Activated B cell treated with CpG ODN at 0.5 μM for 24 hours (primary cell): ENCODE results near the gene RASSF3. TPM values are rescaled to one million over a fixed set of nuclear protein-coding genes. Genes with fewer than 3 reads are reported as not detected.

Experiments used
- ATAC-seq: fragments of 200-7000 bp; cut with Tn5 transposase; one replicate; pipeline ENCODE4 v1.10.0; 2021; ENCODE audit warnings: low read depth, mild to moderate bottlenecking, moderate library complexity
- CTCF ChIA-PET: fragments of 350-600 bp; sonication (Branson Sonifier 250); formaldehyde crosslinking; loops from one replicate; lab custom pipeline; 2021; ENCODE audit warnings: antibody characterized with exemption; lab: Charles Lee
- POLR2A ChIA-PET: fragments of 350-600 bp; sonication (Branson Sonifier 250); formaldehyde crosslinking; loops from one replicate; lab custom pipeline; 2021; ENCODE audit warnings: antibody characterized with exemption; lab: Charles Lee
- DNase-seq: peaks from one replicate; pipeline ENCODE4 v3.0.0; 2022
- H3K27ac Mint-ChIP-seq: one replicate; pipeline ENCODE4 v1.8.0; 2020; ENCODE audit warnings: mixed read lengths
- H3K27me3 Mint-ChIP-seq: one replicate; pipeline ENCODE4 v1.8.0; 2021; ENCODE audit warnings: mixed read lengths
- H3K36me3 Mint-ChIP-seq: one replicate; pipeline ENCODE4 v1.8.0; 2021; ENCODE audit warnings: low read depth, mixed read lengths
- H3K4me1 Mint-ChIP-seq: one replicate; pipeline ENCODE4 v1.8.0; 2021; ENCODE audit warnings: mixed read lengths
- H3K4me3 Mint-ChIP-seq: one replicate; pipeline ENCODE4 v1.8.0; 2020; ENCODE audit warnings: mild to moderate bottlenecking, mixed read lengths
- H3K9me3 Mint-ChIP-seq: one replicate; pipeline ENCODE4 v1.8.0; 2020; ENCODE audit warnings: mixed read lengths
- intact Hi-C: fragments of 100-400 bp; cut with micrococcal nuclease; formaldehyde crosslinking; loops from one replicate; pipeline ENCODE4 v1.15.1; 2024
- total RNA-seq: library from RNA; stranded (reverse); gene quantifications from 2 replicates; pipeline ENCODE4 v1.2.3, GENCODE V29; 2022
- TF ChIP-seq, protein P1 (sequence below): fragments of 200-600 bp; IDR thresholded peaks from one replicate; pipeline ENCODE4 v1.8.0; 2022; ENCODE audit warnings: antibody characterized with exemption, mild to moderate bottlenecking

Gene RASSF3
- total RNA-seq, 1 donor from 2014 or later = 95.7 TPM

DNA sequence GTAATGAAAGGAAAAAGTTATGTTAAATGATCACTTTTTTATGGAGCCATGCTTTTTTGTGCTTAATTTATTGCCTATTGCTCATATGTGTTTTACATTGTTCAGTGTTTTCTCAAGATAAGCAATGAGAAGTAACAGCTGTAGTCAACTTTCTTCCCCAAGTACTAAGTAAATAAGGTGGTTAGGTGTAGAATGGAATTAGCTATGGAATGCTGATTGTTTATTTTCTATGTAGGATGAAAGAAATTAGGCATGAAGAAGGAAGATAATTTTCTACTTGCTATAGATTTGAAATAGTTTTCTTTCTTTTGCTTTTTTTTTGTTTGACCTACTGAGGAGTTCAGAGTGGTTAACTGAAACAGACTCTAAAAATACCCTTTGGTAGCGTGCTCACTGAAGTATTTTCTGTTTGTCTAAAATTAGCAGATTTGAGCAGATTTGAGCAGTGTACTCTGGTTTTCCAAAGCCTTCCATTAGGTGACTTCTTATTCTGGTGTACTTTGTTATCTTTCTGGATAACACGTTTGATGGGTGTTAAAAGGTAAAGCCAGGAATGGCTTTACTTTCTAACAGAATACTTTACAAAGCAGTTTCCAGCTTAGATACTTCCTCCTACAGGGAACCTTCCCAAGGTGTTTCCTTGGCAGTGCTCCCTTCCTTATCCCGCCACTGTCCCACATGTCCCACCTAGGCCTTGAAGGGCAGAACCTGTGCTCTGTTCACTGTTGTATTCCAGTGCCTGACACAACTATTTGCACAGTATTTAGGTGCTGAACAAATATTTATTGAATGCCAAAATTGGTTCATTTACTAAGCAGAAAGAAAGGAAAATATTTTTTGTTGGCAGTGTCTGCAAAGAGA is 56.0 kb downstream of the RASSF3 start:
- Mint-ChIP-seq H3K27me3 (no peaks in the 10 kb centered on the region), H3K9me3 (no peaks in the 10 kb centered on the region), H3K4me3 (peak overlapping the region; percentile 52), H3K27ac (peak overlapping the region; percentile 84), H3K36me3 (peaks cover 3% of the 10 kb centered on the region), H3K4me1 (peaks cover 86% of the 10 kb centered on the region)
- TF ChIP-seq, protein P1, sequence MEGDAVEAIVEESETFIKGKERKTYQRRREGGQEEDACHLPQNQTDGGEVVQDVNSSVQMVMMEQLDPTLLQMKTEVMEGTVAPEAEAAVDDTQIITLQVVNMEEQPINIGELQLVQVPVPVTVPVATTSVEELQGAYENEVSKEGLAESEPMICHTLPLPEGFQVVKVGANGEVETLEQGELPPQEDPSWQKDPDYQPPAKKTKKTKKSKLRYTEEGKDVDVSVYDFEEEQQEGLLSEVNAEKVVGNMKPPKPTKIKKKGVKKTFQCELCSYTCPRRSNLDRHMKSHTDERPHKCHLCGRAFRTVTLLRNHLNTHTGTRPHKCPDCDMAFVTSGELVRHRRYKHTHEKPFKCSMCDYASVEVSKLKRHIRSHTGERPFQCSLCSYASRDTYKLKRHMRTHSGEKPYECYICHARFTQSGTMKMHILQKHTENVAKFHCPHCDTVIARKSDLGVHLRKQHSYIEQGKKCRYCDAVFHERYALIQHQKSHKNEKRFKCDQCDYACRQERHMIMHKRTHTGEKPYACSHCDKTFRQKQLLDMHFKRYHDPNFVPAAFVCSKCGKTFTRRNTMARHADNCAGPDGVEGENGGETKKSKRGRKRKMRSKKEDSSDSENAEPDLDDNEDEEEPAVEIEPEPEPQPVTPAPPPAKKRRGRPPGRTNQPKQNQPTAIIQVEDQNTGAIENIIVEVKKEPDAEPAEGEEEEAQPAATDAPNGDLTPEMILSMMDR = no peak
- no peak for ATAC-seq
- DNase-seq = no peak
- POLR2A ChIA-PET = interaction anchor here (1.3 to 1.8 kb wide), 3 partner anchors 41 to 57 kb away, joined by 4 to 5 read pairs (median 5); no protein-coding TSS in a partner anchor
- CTCF ChIA-PET = no interaction called here
- intact Hi-C loops = no loop called here

DNA sequence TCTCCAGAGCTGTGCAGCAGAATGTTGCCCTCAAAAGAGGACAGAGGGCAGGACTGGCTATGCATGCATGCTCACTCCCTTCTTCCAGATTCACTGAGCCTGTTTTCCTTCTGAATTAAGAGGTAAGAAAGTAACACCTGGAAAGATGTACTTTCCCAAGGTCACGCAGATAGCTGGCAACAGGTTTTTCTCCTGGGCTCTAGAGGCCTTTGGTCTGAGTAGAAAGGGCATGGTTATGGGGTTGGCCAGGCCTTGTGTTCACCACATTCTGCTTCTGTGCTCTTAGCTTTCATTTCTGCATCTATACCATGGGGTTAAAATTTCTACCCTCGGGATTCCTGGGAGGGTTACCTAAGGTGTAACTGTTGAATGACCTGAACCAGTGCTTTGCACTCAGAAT is 57.5 kb downstream of the RASSF3 start:
- ChIA-PET POLR2A (interaction anchor here (0.5 to 3.6 kb wide), 2 partner anchors 58 to 103 kb away, joined by 3 to 40 read pairs; partner anchors contain the start of gene RASSF3), CTCF (interaction anchor here (0.8 to 1.2 kb wide), 3 partner anchors 31 to 118 kb away, joined by 3 read pairs; no protein-coding TSS in a partner anchor)
- Mint-ChIP-seq H3K36me3 (peaks cover 8% of the 10 kb centered on the region), H3K27me3 (no peaks in the 10 kb centered on the region), H3K4me1 (peaks cover 91% of the 10 kb centered on the region), H3K4me3 (no peak overlapping the region), H3K27ac (peak overlapping the region; percentile 84), H3K9me3 (no peaks in the 10 kb centered on the region)
- no peak for DNase-seq
- TF ChIP-seq, protein P1 = no peak
- intact Hi-C loops = loop anchor here (2.0 kb wide), 1 partner anchor 57 kb away; the partner anchor contains the start of gene RASSF3
- no peak for ATAC-seq

- DNase-seq (no peak), ATAC-seq (peak; percentile 67)
- H3K9me3 Mint-ChIP-seq = no peaks in the 10 kb centered on the region
- H3K36me3 Mint-ChIP-seq = peaks cover 11% of the 10 kb centered on the region
- POLR2A ChIA-PET = interaction anchor here (0.6 to 3.6 kb wide), 10 partner anchors 10 to 216 kb away, joined by 3 to 40 read pairs (median 5); partner anchors contain the start of gene RASSF3
- CTCF ChIA-PET = interaction anchor here (0.6 to 1.7 kb wide), 6 partner anchors 8 to 232 kb away, joined by 3 to 7 read pairs (median 4); no protein-coding TSS in a partner anchor
- no peaks in the 10 kb centered on the region for H3K27me3 Mint-ChIP-seq
- peaks cover 97% of the 10 kb centered on the region for H3K4me1 Mint-ChIP-seq
- intact Hi-C loops = loop anchor here (1.0 to 2.0 kb wide), 2 partner anchors 8 to 59 kb away; partner anchors contain the start of gene RASSF3
- peak overlapping the region; percentile 80 for H3K4me3 Mint-ChIP-seq
- TF ChIP-seq, protein P1 = no peak
- peak overlapping the region; percentile 84 for H3K27ac Mint-ChIP-seq
Measured at GRCh38 chr12:64669270-64669842, 59.1 kb downstream of the RASSF3 start.

DNA sequence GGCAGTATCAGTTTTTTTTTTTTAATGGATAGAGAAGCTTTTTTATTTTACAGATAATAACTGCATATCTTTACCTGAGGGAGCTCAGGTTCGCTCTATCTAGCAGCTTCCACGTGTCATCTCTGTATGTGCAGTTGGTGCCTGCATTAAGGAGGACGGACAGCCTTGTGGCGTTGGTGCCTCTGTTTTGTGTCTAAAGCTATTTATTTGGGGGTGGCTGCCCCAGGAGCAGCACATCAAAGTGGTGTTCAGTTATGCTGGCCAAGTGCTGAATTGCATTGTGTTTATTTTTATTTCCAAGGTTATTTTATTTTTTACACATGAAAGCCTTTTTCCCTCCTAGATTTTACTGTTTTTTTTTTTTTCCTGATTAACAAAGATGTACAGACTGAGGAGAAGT is 59.7 kb downstream of the RASSF3 start:
- ATAC-seq = no peak
- TF ChIP-seq, protein P1 = no peak
- Mint-ChIP-seq H3K27me3 (no peaks in the 10 kb centered on the region), H3K4me3 (peak overlapping the region; percentile 80), H3K27ac (peak overlapping the region; percentile 84), H3K4me1 (peaks cover 97% of the 10 kb centered on the region), H3K9me3 (no peaks in the 10 kb centered on the region), H3K36me3 (peaks cover 11% of the 10 kb centered on the region)
- ChIA-PET CTCF (interaction anchor here (0.6 to 1.7 kb wide), 6 partner anchors 9 to 232 kb away, joined by 3 to 7 read pairs (median 4); no protein-coding TSS in a partner anchor), POLR2A (interaction anchor here (0.6 to 3.6 kb wide), 10 partner anchors 9 to 217 kb away, joined by 3 to 40 read pairs (median 5); partner anchors contain the start of gene RASSF3)
- intact Hi-C loops = no loop called here
- DNase-seq = no peak
